Neural cell (in vitro differentiated cells): Measurements from ENCODE around the gene CCSER2. TPM values are rescaled to one million over a fixed set of nuclear protein-coding genes. Genes with fewer than 3 reads are reported as not detected.

ENCODE experiments used
- H2AFZ ChIP-seq: fragments of 200-600, 300-800 bp; sonication (generic), shearing (Covaris generic); 2 replicates; pipeline ENCODE4 v1.6.0; 2014; ENCODE audit warnings: low read depth, mild to moderate bottlenecking, antibody characterized with exemption, low read length, moderate library complexity
- H3F3A ChIP-seq: fragments of 200-600 bp; shearing (Covaris generic); 2 replicates; pipeline ENCODE4 v1.6.1; 2016; ENCODE audit warnings: mild to moderate bottlenecking, moderate library complexity, mixed read lengths, antibody characterized with exemption, low read length; ENCODE audit not compliant: insufficient read depth, poor library complexity, severe bottlenecking
- H3K27ac ChIP-seq: fragments of 200-600, 300-800 bp; sonication (generic), shearing (Covaris generic); 2 replicates; pipeline ENCODE4 v1.5.1; 2014; ENCODE audit warnings: mild to moderate bottlenecking, low read length, moderate library complexity
- H3K27me3 ChIP-seq: fragments of 300-800, 200-600 bp; sonication (generic), shearing (Covaris generic); 2 replicates; pipeline ENCODE4 v1.6.0; 2014; ENCODE audit warnings: mild to moderate bottlenecking, low read depth, low read length, moderate library complexity; ENCODE audit not compliant: insufficient read depth
- H3K36me3 ChIP-seq: fragments of 300-800, 200-600 bp; sonication (generic), shearing (Covaris generic); 2 replicates; pipeline ENCODE4 v1.5.1; 2014; ENCODE audit warnings: mild to moderate bottlenecking, antibody characterized with exemption, low read length, moderate library complexity; ENCODE audit not compliant: insufficient read depth
- H3K4me2 ChIP-seq: fragments of 300-800, 200-600 bp; sonication (generic), shearing (Covaris generic); 2 replicates; pipeline ENCODE4 v1.6.0; 2014; ENCODE audit warnings: mild to moderate bottlenecking, low read length
- H3K4me3 ChIP-seq: fragments of 300-800, 200-600 bp; sonication (generic), shearing (Covaris generic); 2 replicates; pipeline ENCODE4 v1.5.1; 2014; ENCODE audit warnings: mild to moderate bottlenecking, low read length, moderate library complexity
- H3K79me2 ChIP-seq: fragments of 200-600 bp; shearing (Covaris generic); replicated peaks from 2 replicates; pipeline ENCODE4 v1.6.0; 2014; ENCODE audit warnings: mild to moderate bottlenecking, low read length, moderate library complexity; ENCODE audit not compliant: insufficient read depth
- H3K9ac ChIP-seq: fragments of 300-800, 200-600 bp; sonication (generic), shearing (Covaris generic); 2 replicates; pipeline ENCODE4 v1.6.1; 2016; ENCODE audit warnings: mild to moderate bottlenecking, low read length, mixed read lengths
- H3K9me2 ChIP-seq: fragments of 200-600 bp; shearing (Covaris generic); 2 replicates; pipeline ENCODE4 v1.6.1; 2016; ENCODE audit warnings: mild to moderate bottlenecking, low read length, mixed read lengths; ENCODE audit not compliant: insufficient read depth
- H3K9me3 ChIP-seq: fragments of 200-600, 300-800 bp; sonication (generic), shearing (Covaris generic); 2 replicates; pipeline ENCODE4 v1.6.1; 2016; ENCODE audit warnings: mild to moderate bottlenecking, mixed run types, low read length, moderate library complexity, mixed read lengths
- H4K20me1 ChIP-seq: fragments of 200-600 bp; shearing (Covaris generic); 2 replicates; pipeline ENCODE4 v1.6.1; 2016; ENCODE audit warnings: mild to moderate bottlenecking, mixed run types; ENCODE audit not compliant: insufficient read depth
- EP300 ChIP-seq: fragments of 450-650 bp; conservative IDR thresholded peaks from 2 replicates; pipeline ENCODE4 v1.6.1; 2014; ENCODE audit warnings: antibody characterized with exemption, mild to moderate bottlenecking, moderate library complexity; ENCODE audit not compliant: poor library complexity, severe bottlenecking
- EZH2 ChIP-seq: fragments of 200-600, 300-800 bp; shearing (Covaris generic), sonication (generic); IDR thresholded peaks from 2 replicates; pipeline ENCODE4 v1.6.1; 2014; ENCODE audit warnings: antibody characterized with exemption, low read length, borderline replicate concordance, mild to moderate bottlenecking; ENCODE audit not compliant: insufficient read depth, poor library complexity, severe bottlenecking
- MXI1 ChIP-seq: fragments of 450-650 bp; conservative IDR thresholded peaks from 2 replicates; pipeline ENCODE4 v1.6.1; 2014; ENCODE audit warnings: antibody characterized with exemption, mild to moderate bottlenecking; ENCODE audit not compliant: poor library complexity, severe bottlenecking
- POLR2AphosphoS5 ChIP-seq: IDR thresholded peaks from 2 replicates; pipeline ENCODE4 v1.6.1; 2012
- RAD21 ChIP-seq: fragments of 450-650 bp; conservative IDR thresholded peaks from 2 replicates; pipeline ENCODE4 v1.6.1; 2014; ENCODE audit warnings: antibody characterized with exemption, mild to moderate bottlenecking, moderate library complexity
- REST ChIP-seq: IDR thresholded peaks from 2 replicates; pipeline ENCODE4 v1.6.1; 2012; ENCODE audit warnings: borderline replicate concordance
- SMC3 ChIP-seq: fragments of 450-650 bp; conservative IDR thresholded peaks from 2 replicates; pipeline ENCODE4 v1.6.1; 2014; ENCODE audit warnings: antibody characterized with exemption, mild to moderate bottlenecking, moderate library complexity; ENCODE audit not compliant: poor library complexity
- TAF1 ChIP-seq: IDR thresholded peaks from 2 replicates; pipeline ENCODE4 v1.6.1; 2012; ENCODE audit warnings: low read depth
- polyA plus RNA-seq: library from polyadenylated mRNA; depleted of rRNA; stranded (reverse); fragments of >200 nt; gene quantifications from 2 replicates; pipeline ENCODE4 v1.2.3, GENCODE V29; 2014
- TF ChIP-seq, protein P1 (sequence below): fragments of 450-650 bp; IDR thresholded peaks from 2 replicates; pipeline ENCODE4 v1.5.1; 2014; ENCODE audit warnings: antibody characterized with exemption, mild to moderate bottlenecking, moderate library complexity; ENCODE audit not compliant: poor library complexity, severe bottlenecking

CCSER2 gene
- polyA plus RNA-seq, 1 donor from 2014 or later = 38.3 TPM

DNA sequence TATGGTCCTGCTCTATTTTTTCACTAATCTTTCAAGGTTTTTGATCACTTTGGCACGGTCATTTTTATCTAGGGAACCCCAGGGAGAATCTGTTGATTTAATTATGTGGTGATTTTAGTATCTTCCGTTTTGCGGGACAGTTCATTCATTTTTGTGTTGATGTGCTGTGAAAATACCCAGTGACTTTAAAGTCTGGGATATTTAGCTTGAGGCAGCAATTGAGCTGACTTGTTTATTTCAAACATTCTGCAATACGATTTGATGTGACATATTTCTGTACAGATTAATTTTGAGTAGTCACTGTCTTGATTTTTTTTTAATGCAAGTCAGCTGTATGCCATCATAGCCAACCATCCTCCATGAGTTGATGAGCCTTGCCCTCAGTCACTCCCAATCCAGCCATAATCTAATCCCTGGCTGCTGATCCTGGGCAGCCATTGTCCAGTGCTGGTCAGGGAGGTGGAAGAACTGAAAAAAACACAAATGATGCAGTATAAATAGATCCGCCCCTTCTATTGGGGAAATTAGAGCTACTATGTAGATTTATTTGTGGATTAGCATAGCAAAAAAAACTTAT lies 183.4 kb downstream of the CCSER2 start:
- Histone ChIP-seq H3K27ac (no peak overlapping the region), H3K36me3 (no peaks in the 10 kb centered on the region), H4K20me1 (no peaks in the 10 kb centered on the region), H2AFZ (no peak overlapping the region), H3K9me3 (no peaks in the 10 kb centered on the region), H3K27me3 (no peaks in the 10 kb centered on the region), H3K9me2 (no peaks in the 10 kb centered on the region), H3K9ac (no peak overlapping the region), H3F3A (no peaks in the 10 kb centered on the region), H3K4me2 (no peak overlapping the region), H3K4me3 (no peak overlapping the region), H3K79me2 (no peaks in the 10 kb centered on the region)
- TF ChIP-seq EP300 (no peak), REST (no peak), MXI1 (no peak), POLR2AphosphoS5 (no peak), SMC3 (no peak), EZH2 (no peak), RAD21 (no peak), TAF1 (no peak)
- TF ChIP-seq, protein P1, sequence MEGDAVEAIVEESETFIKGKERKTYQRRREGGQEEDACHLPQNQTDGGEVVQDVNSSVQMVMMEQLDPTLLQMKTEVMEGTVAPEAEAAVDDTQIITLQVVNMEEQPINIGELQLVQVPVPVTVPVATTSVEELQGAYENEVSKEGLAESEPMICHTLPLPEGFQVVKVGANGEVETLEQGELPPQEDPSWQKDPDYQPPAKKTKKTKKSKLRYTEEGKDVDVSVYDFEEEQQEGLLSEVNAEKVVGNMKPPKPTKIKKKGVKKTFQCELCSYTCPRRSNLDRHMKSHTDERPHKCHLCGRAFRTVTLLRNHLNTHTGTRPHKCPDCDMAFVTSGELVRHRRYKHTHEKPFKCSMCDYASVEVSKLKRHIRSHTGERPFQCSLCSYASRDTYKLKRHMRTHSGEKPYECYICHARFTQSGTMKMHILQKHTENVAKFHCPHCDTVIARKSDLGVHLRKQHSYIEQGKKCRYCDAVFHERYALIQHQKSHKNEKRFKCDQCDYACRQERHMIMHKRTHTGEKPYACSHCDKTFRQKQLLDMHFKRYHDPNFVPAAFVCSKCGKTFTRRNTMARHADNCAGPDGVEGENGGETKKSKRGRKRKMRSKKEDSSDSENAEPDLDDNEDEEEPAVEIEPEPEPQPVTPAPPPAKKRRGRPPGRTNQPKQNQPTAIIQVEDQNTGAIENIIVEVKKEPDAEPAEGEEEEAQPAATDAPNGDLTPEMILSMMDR = no peak

GRCh38 chr10:84517554-84517953 lies 189.2 kb downstream of the CCSER2 start:
- H3K4me3 ChIP-seq = no peak overlapping the region
- H3F3A ChIP-seq = no peaks in the 10 kb centered on the region
- H3K9me2 ChIP-seq = no peaks in the 10 kb centered on the region
- no peaks in the 10 kb centered on the region for H4K20me1 ChIP-seq
- no peaks in the 10 kb centered on the region for H3K79me2 ChIP-seq
- H3K36me3 ChIP-seq = no peaks in the 10 kb centered on the region
- no peaks in the 10 kb centered on the region for H3K27me3 ChIP-seq
- no peak for TF ChIP-seq POLR2AphosphoS5
- no peak for TF ChIP-seq SMC3
- TF ChIP-seq RAD21 = no peak
- TF ChIP-seq REST = no peak
- TF ChIP-seq EZH2 = no peak
- H3K27ac ChIP-seq = no peak overlapping the region
- H2AFZ ChIP-seq = no peak overlapping the region
- no peaks in the 10 kb centered on the region for H3K9me3 ChIP-seq
- H3K4me2 ChIP-seq = no peak overlapping the region
- no peak overlapping the region for H3K9ac ChIP-seq
